ENCODE results near the gene PRPF31. TPM values are rescaled to one million over a fixed set of nuclear protein-coding genes. Genes with fewer than 3 reads are reported as not detected.
A peak's percentile ranks its signal among the peaks of the same experiment; 100 is the strongest.

Gene PRPF31
- total and polyA plus RNA-seq, 9 of the 15 experiments (the other 6 are each of a cell fraction or from before 2014, with no cell fraction given): 5.8 to 92.2 (median 69.2) TPM

DNA sequence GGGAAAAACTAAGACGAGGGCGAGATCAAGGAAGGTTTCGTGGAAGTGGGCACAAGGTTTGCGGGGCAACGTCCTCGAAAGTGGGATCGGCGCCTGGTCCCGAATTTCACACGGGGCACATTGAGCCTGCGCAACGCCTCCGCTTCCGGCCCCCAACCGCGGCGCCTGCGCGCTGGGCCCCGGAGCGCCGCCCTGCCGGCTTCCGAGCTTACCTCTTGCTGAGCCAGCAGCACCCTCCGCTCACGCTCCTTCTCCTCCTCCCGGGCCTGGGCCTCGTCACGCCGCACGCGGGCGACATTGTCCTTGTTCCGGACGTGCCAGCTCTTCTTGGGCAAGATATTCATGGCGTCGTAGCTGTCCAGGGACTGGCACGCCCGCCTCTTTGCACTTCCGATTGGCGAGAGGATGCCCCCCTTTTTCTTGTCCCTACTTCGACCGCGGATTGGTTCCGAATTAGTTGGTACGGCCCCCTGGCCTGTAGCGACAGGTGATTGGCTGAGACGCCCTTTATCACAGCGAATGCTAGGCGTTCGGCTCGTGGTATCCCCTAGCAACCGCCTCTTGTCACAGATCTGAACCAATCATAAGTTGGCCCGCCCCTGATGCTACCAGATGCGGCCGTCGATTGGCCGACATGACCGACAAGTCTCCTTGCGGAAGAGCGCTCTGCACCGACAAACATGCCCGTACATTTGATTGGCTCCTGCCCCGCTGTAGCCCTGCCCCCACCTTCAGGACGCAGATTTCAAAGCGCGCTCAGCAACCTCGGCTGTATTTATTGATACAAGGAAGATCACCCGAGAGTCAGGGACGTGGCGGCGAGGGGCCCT is 44.0 kb downstream of the PRPF31 start, which contains the start of gene LENG1 (continued):
- TF ChIP-seq ZBTB9 (CRISPR knock-in tag; IDR thresholded peaks at IDR 0.05) (peak; percentile 7; the same call in 1 of the 2 replicates), PRMT5 (CRISPR knock-in tag; IDR thresholded peaks at IDR 0.05) (no peak), RB1 (IDR thresholded peaks at IDR 0.05; ENCODE audit: low read depth) (peak; percentile 81), ZNF324 (CRISPR knock-in tag; IDR thresholded peaks at IDR 0.05) (no peak), ARID2 (IDR thresholded peaks at IDR 0.05) (no peak), MAFF (IDR thresholded peaks at IDR 0.05; ENCODE audit: low read length) (no peak), CHAMP1 (IDR thresholded peaks at IDR 0.05) (no peak), YBX1 (IDR thresholded peaks at IDR 0.05) (no peak), NR2C1 (IDR thresholded peaks at IDR 0.05) (no peak), NR2C1 (tag; IDR thresholded peaks at IDR 0.05) (no peak), FUS (optimal IDR thresholded peaks at IDR 0.05; ENCODE audit: low read depth, low read length) (no peak), RBM25 (IDR thresholded peaks at IDR 0.05; ENCODE audit: low read depth, low read length, severe bottlenecking) (peak; percentile 98), SRSF7 (optimal IDR thresholded peaks at IDR 0.05; ENCODE audit: low read depth, low read length) (no peak), CBFB (CRISPR knock-in tag; IDR thresholded peaks at IDR 0.05) (no peak), GTF2B (IDR thresholded peaks at IDR 0.05; ENCODE audit: extremely low read depth, insufficient read length) (no peak)
- TF ChIP-seq, protein P1, sequence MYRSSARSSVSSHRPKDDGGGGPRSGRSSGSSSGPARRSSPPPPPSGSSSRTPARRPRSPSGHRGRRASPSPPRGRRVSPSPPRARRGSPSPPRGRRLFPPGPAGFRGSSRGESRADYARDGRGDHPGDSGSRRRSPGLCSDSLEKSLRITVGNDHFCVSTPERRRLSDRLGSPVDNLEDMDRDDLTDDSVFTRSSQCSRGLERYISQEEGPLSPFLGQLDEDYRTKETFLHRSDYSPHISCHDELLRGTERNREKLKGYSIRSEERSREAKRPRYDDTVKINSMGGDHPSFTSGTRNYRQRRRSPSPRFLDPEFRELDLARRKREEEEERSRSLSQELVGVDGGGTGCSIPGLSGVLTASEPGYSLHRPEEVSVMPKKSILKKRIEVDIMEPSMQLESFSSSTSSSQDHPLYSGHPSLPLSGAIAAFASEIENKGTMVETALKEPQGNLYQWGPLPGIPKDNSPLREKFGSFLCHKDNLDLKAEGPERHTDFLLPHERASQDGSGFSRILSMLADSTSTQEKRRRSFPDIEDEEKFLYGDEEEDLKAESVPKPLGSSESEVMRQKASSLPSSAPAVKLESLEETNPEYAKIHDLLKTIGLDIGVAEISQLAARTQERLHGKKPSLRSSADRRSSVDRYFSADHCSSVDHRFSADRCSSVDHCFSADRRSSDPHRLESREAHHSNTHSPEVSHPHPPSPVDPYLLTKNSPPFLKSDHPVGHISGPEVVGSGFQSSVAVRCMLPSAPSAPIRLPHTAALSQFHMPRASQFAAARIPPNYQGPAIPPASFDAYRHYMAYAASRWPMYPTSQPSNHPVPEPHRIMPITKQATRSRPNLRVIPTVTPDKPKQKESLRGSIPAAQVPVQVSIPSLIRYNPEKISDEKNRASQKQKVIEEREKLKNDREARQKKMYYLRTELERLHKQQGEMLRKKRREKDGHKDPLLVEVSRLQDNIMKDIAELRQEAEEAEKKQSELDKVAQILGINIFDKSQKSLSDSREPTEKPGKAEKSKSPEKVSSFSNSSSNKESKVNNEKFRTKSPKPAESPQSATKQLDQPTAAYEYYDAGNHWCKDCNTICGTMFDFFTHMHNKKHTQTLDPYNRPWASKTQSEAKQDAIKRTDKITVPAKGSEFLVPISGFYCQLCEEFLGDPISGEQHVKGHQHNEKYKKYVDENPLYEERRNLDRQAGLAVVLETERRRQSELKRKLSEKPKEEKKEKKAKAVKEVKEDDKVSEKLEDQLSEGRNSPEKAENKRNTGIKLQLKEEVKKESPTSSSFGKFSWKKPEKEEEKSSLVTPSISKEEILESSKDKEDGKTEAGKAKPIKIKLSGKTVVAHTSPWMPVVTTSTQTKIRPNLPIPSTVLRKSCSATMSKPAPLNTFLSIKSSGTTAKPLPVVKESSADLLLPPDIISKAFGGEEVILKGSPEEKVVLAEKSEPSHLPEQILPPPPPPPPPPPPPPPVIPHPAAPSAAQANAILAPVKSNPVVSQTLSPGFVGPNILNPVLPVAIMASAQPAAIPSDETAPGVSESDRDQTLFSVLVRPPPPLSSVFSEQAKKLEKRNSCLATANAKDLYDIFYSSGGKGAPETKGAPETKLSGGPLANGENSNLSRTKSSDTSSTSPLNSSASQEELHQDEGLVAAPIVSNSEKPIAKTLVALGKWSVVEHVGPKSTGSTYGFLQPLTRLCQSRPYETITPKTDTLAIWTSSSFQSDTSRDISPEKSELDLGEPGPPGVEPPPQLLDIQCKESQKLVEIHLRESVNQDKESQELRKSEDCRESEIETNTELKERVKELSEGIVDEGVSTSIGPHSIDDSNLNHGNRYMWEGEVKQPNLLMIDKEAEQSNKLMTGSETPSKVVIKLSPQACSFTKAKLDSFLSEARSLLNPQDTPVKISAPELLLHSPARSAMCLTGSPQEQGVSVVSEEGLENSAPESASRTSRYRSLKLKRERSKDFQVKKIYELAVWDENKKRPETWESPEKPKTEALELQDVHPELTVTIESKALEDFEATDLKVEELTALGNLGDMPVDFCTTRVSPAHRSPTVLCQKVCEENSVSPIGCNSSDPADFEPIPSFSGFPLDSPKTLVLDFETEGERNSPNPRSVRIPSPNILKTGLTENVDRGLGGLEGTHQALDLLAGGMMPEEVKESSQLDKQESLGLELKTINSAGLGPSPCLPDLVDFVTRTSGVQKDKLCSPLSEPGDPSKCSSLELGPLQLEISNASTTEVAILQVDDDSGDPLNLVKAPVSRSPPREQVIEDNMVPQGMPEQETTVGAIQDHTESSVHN (IDR thresholded peaks at IDR 0.05; ENCODE audit: borderline replicate concordance in 1 of 2, low read depth in 1 of 2): no peak
